Progenitor cell of endocrine pancreas (in vitro differentiated cells): Measurements from ENCODE around the gene SLC16A11. TPM values are rescaled to one million over a fixed set of nuclear protein-coding genes. Genes with fewer than 3 reads are reported as not detected.

ENCODE experiments used
- DNase-seq: peaks from one replicate; pipeline ENCODE4 v3.0.0; 2021; ENCODE audit warnings: low spot score; ENCODE audit not compliant: unreplicated experiment
- H3K27ac Mint-ChIP-seq: 2 replicates; pipeline ENCODE4 v1.8.0; 2021; ENCODE audit warnings: mild to moderate bottlenecking, moderate library complexity, mixed read lengths
- H3K27me3 Mint-ChIP-seq: 2 replicates; pipeline ENCODE4 v1.8.0; 2021; ENCODE audit warnings: mixed read lengths
- H3K36me3 Mint-ChIP-seq: 2 replicates; pipeline ENCODE4 v1.8.0; 2022; ENCODE audit warnings: mixed read lengths; ENCODE audit not compliant: insufficient read depth
- H3K4me1 Mint-ChIP-seq: 2 replicates; pipeline ENCODE4 v1.8.0; 2021; ENCODE audit warnings: low read depth, mixed read lengths
- H3K4me3 Mint-ChIP-seq: 2 replicates; pipeline ENCODE4 v1.8.0; 2021; ENCODE audit warnings: low read depth, mild to moderate bottlenecking, moderate library complexity, mixed read lengths
- H3K9me3 Mint-ChIP-seq: 2 replicates; pipeline ENCODE4 v1.8.0; 2021; ENCODE audit warnings: low read depth, mixed read lengths
- total RNA-seq: library from RNA; stranded (reverse); gene quantifications from 2 replicates; pipeline ENCODE4 v1.2.1, GENCODE V29; 2021
- TF ChIP-seq, protein P1 (sequence below): fragments of 200-600 bp; sonication (generic); IDR thresholded peaks from one replicate; pipeline ENCODE4 v1.5.0; 2021; ENCODE audit warnings: antibody characterized with exemption, mild to moderate bottlenecking; ENCODE audit not compliant: unreplicated experiment

SLC16A11 gene
- total RNA-seq, 1 donor from 2014 or later = 1.4 TPM

DNA sequence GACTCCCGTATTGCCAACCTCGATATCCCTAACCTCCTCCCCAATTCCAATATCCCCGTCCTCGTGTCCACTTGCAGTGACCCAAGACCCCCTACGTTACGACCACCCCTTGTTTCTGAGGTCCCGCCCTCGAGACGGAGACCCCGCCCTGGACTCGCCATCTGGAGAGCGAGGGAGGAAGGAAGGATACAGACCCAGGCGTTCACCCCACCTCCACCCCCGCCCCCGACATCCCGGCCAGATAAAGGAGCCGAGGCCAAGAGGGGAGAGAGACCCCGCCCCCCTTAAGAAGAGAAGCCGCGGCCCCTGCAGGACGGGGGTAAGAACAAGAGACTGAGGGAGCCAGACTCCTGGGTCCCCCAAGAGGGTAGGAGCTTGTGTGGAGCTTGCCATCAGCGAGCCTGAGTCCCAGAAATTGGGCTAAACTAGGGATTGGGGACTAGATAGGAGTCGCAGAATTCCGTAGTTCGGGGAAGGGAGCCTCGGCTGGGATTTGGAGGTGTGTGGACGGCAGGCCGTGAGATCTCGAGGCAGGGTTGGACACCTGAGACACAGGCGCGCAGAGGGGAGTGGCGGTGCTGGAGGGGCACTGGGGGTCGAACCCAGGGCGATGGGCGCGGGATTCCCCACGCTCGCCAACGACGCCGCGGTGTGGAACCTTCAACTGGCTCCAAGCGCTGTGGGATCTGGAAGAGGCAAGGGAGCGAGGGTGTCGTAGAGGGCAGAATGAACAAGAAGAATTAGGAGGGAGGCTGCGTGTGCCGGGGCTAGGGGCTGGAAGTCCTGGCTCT lies 20.9 kb downstream of the SLC16A11 start, which contains the start of gene BCL6B:
TSS of gene BCL6B (plus strand) at position 270 of the 791 bp plus-strand sequence. CDS start 622 bp downstream, outside the sequence.
- no peak within 1 kb of the TSS for H3K27ac Mint-ChIP-seq
- no peak for DNase-seq
- peaks cover 60% of the 10 kb centered on the region for H3K27me3 Mint-ChIP-seq
- H3K9me3 Mint-ChIP-seq = no peaks in the 10 kb centered on the region
- H3K36me3 Mint-ChIP-seq = no peaks in the 10 kb centered on the region
- H3K4me1 Mint-ChIP-seq = peaks cover 1% of the 10 kb centered on the region
- TF ChIP-seq, protein P1, sequence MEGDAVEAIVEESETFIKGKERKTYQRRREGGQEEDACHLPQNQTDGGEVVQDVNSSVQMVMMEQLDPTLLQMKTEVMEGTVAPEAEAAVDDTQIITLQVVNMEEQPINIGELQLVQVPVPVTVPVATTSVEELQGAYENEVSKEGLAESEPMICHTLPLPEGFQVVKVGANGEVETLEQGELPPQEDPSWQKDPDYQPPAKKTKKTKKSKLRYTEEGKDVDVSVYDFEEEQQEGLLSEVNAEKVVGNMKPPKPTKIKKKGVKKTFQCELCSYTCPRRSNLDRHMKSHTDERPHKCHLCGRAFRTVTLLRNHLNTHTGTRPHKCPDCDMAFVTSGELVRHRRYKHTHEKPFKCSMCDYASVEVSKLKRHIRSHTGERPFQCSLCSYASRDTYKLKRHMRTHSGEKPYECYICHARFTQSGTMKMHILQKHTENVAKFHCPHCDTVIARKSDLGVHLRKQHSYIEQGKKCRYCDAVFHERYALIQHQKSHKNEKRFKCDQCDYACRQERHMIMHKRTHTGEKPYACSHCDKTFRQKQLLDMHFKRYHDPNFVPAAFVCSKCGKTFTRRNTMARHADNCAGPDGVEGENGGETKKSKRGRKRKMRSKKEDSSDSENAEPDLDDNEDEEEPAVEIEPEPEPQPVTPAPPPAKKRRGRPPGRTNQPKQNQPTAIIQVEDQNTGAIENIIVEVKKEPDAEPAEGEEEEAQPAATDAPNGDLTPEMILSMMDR = no peak
- H3K4me3 Mint-ChIP-seq = no peak within 1 kb of the TSS

GRCh38 chr17:7021993-7022778 lies 21.7 kb downstream of the SLC16A11 start:
- Mint-ChIP-seq H3K4me3 (no peak overlapping the region), H3K9me3 (no peaks in the 10 kb centered on the region), H3K27me3 (peaks cover 58% of the 10 kb centered on the region), H3K36me3 (peaks cover 2% of the 10 kb centered on the region), H3K27ac (no peak overlapping the region), H3K4me1 (peaks cover 1% of the 10 kb centered on the region)
- TF ChIP-seq, protein P1 = peak; percentile 97
- DNase-seq = peak; percentile 70

GRCh38 chr17:7020894-7021664 lies 22.8 kb downstream of the SLC16A11 start:
- Mint-ChIP-seq H3K9me3 (no peaks in the 10 kb centered on the region), H3K27me3 (peaks cover 50% of the 10 kb centered on the region), H3K4me3 (no peak overlapping the region), H3K4me1 (peaks cover 1% of the 10 kb centered on the region), H3K27ac (no peak overlapping the region), H3K36me3 (peaks cover 3% of the 10 kb centered on the region)
- no peak for DNase-seq
- TF ChIP-seq, protein P1 = no peak

- Mint-ChIP-seq H3K9me3 (no peaks in the 10 kb centered on the region), H3K4me3 (peak overlapping the region; percentile 31), H3K4me1 (peaks cover 4% of the 10 kb centered on the region), H3K27ac (no peak overlapping the region), H3K36me3 (peaks cover 3% of the 10 kb centered on the region), H3K27me3 (peaks cover 46% of the 10 kb centered on the region)
- TF ChIP-seq, protein P1 = no peak
- no peak for DNase-seq
These were observed 23.9 kb downstream of the SLC16A11 start for GRCh38 chr17:7019839-7020519.
